Activated naive CD8-positive, alpha-beta T cell (primary cell): ENCODE results near the gene OR2W1.
A peak's percentile ranks its signal among the peaks of the same experiment; 100 is the strongest.

ENCODE experiments used
- H3K27ac Mint-ChIP-seq: one replicate; pipeline ENCODE4 v1.8.0; 2021; ENCODE audit warnings: mixed read lengths
- H3K27me3 Mint-ChIP-seq: one replicate; pipeline ENCODE4 v1.8.0; 2021; ENCODE audit warnings: mixed read lengths
- H3K36me3 Mint-ChIP-seq: one replicate; pipeline ENCODE4 v1.8.0; 2021; ENCODE audit warnings: mixed read lengths
- H3K4me1 Mint-ChIP-seq: one replicate; pipeline ENCODE4 v1.8.0; 2021; ENCODE audit warnings: low read depth, mixed read lengths
- H3K4me3 Mint-ChIP-seq: one replicate; pipeline ENCODE4 v1.8.0; 2021; ENCODE audit warnings: mild to moderate bottlenecking, mixed read lengths
- H3K9me3 Mint-ChIP-seq: one replicate; pipeline ENCODE4 v1.8.0; 2021; ENCODE audit warnings: low read depth, mixed read lengths

OR2W1 gene, protein sequence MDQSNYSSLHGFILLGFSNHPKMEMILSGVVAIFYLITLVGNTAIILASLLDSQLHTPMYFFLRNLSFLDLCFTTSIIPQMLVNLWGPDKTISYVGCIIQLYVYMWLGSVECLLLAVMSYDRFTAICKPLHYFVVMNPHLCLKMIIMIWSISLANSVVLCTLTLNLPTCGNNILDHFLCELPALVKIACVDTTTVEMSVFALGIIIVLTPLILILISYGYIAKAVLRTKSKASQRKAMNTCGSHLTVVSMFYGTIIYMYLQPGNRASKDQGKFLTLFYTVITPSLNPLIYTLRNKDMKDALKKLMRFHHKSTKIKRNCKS

DNA sequence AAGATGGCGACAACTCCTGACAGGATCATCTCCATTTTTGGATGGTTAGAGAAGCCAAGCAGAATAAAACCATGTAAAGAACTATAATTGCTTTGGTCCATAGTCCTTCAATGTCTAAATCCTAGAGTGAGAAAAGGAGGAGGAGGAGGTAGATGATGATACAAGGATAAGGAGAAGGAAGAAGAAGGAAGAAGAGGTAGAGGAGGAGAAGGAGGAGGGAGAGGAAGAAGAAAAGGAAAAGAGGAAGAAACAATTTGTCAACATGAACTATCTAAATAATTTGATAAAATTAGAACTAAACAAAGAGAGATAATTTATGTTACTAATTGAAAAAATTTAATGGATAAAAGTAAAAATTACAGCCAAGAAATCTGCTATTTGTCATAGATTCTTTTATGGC is at the start of gene OR2W1:
Gene OR2W1, minus strand, starts transcription at position 101 of the 400 bp plus-strand sequence. Its CDS starts 0 bp downstream, at position 101.
- no peaks in the 10 kb centered on the region for H3K36me3 Mint-ChIP-seq
- no peaks in the 10 kb centered on the region for H3K4me1 Mint-ChIP-seq
- no peak within 1 kb of the TSS for H3K4me3 Mint-ChIP-seq
- H3K27me3 Mint-ChIP-seq, result peaks cover 36% of the 10 kb centered on the region
- H3K9me3 Mint-ChIP-seq, result peaks cover 3% of the 10 kb centered on the region
- no peak within 1 kb of the TSS for H3K27ac Mint-ChIP-seq

DNA sequence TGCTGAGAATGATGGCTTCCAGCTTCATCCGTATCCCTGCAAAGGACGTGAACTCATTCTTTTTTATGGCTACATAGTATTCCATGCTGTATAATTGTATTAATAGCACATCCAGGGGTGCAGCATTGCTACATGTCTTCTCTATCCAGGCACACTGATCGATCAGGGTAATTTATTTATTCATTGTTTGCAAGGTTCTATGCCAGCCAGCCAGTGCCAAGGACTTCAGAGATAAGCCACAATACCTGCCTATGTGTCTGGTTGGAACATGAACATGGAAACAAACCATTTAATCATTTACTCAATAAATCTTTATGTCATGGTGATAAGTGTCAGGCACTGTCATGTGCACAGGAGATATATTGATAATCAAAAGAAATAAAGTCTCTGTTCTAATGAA is 48.0 kb upstream of the OR2W1 start:
- Mint-ChIP-seq H3K4me1 (no peaks in the 10 kb centered on the region), H3K36me3 (no peaks in the 10 kb centered on the region), H3K27me3 (peaks cover 19% of the 10 kb centered on the region), H3K9me3 (no peaks in the 10 kb centered on the region), H3K4me3 (no peak overlapping the region), H3K27ac (no peak overlapping the region)

DNA sequence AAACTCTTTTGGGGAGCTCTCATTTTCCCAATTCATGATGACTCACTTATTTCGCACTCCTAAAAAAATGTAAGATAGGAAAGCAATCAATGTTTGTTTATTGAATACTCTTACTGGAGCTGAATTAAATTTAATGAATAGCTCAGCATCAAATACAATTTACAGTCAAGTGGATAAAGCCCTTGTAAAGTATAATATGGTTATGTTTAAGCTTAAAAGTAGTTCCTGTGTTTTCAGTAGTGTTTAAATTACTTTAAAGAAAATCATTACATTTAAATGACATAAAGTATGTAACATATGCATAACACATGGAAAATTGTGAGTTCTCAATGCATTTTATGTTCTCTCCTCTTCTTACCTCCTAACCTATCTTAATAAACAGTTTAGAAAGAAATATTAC is 42.2 kb upstream of the OR2W1 start, which contains the start of gene OR2B3:
Gene OR2B3, minus strand, starts transcription at position 101 of the 400 bp plus-strand sequence. Its CDS starts 65 bp downstream, at position 36.
- Mint-ChIP-seq H3K4me1 (no peaks in the 10 kb centered on the region), H3K9me3 (no peaks in the 10 kb centered on the region), H3K36me3 (no peaks in the 10 kb centered on the region), H3K4me3 (no peak within 1 kb of the TSS), H3K27ac (no peak within 1 kb of the TSS), H3K27me3 (peaks cover 16% of the 10 kb centered on the region)

DNA sequence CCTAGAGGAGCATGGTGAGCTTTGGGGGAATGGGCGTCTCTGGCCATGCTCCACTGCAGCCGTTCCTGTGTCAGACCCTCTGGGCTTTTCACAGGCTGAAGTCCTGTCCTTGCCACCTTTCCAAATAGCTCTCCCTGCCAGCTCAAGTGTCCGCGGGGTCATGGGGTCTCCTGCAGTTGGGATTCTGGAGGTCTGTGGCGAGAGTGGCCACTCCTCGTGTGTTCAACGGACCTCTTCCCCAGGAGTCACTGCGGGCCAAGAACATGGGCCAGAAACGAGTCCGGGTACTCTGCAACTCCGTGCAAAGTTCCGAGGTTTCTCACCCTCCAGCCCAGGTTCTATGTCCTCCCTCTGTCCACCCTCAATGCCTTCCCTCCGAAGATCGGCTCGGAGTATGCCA is 37.5 kb upstream of the OR2W1 start:
- no peaks in the 10 kb centered on the region for H3K9me3 Mint-ChIP-seq
- H3K4me1 Mint-ChIP-seq, result peaks cover 4% of the 10 kb centered on the region
- no peak overlapping the region for H3K27ac Mint-ChIP-seq
- no peaks in the 10 kb centered on the region for H3K36me3 Mint-ChIP-seq
- H3K4me3 Mint-ChIP-seq, result no peak overlapping the region
- H3K27me3 Mint-ChIP-seq, result peaks cover 7% of the 10 kb centered on the region

DNA sequence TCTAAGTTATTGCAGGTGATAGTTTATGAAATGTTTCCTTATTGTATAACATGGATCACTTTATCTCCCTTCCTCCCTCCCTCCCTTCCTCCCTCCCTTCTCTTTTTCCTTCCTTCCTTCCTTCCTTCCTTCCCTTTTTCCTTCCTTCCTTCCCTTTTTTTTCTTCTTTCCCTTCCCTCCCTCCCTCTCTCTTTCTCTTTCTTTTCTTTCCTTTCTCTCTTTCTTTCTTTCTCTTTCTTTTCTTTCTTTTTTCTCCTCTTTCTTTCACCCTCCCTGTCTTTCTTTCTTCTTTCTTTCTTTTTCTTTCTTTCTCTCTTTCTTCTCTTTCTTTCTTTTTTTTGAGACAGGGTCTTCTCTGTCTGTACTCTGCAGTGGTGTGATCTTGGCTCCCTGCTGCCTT is 36.3 kb upstream of the OR2W1 start:
- Mint-ChIP-seq H3K27me3 (peaks cover 5% of the 10 kb centered on the region), H3K36me3 (no peaks in the 10 kb centered on the region), H3K9me3 (no peaks in the 10 kb centered on the region), H3K4me1 (peaks cover 4% of the 10 kb centered on the region), H3K27ac (no peak overlapping the region), H3K4me3 (no peak overlapping the region)

DNA sequence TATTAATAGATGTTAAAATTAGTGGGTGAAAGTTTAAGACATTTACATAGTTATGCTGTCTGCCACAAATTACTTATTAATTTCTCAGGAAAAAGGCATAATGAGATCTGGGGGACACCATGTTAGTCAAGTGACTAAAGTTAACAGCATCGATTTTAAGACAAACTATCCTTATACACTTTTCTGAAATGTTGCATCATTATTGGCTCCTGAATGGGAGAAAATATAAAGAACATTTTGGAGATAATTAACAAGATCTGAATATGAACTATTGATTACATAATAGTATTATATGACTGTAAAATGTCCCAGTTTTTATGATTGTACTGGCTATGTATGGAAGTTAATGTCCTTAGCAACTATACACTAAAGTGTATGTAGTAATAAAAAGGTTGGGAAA is 34.2 kb upstream of the OR2W1 start:
- H3K9me3 Mint-ChIP-seq, result no peaks in the 10 kb centered on the region

DNA sequence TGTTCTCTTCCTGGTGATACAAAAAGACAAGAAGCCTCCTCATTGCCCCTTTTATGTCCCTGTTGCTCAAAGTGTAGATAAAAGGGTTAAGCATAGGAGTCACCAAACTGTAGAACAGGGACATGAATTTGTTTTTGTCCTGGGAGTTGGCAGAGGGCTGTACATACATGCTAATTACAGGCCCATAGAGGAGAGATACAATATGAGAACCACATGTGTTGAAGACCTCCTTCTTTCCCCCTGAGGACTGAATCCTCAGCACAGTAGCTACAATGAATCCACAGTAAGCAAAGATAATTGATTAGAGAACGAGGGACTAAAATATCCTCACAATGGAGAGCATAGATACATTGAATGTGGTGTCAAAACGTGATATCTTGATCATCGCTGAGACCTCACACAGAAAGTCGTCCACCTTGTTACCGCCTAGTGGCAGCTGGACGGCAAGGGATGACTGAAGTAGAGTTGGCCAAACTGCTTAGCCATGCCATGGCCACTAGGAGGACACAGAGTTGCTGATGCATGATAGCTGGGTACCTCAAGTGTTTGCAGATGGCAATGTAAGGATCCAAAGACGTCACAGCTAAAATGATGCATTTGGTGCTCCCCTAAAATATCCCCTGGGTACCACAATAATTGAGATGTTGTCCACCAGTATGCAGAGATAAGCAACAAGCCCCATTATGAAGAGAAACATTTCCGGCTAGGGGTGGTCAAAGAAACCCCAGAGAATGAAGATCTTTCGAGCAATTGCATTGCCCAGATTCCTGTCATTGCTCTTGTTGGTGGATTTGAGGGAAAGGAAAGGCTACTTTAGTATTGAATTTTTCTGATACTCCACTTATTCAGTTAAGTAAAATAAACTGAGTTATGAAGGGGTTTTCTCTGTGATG is 27.1 kb upstream of the OR2W1 start:
- H3K4me3 Mint-ChIP-seq, result no peak overlapping the region
- H3K36me3 Mint-ChIP-seq, result peaks cover 4% of the 10 kb centered on the region
- H3K4me1 Mint-ChIP-seq, result no peaks in the 10 kb centered on the region
- peaks cover 5% of the 10 kb centered on the region for H3K9me3 Mint-ChIP-seq
- H3K27me3 Mint-ChIP-seq, result peaks cover 31% of the 10 kb centered on the region
- no peak overlapping the region for H3K27ac Mint-ChIP-seq

More for the DNA sequence above, 34.2 kb upstream of the OR2W1 start:
- no peak overlapping the region for H3K4me3 Mint-ChIP-seq
- no peak overlapping the region for H3K27ac Mint-ChIP-seq
- no peaks in the 10 kb centered on the region for H3K36me3 Mint-ChIP-seq
- peaks cover 3% of the 10 kb centered on the region for H3K27me3 Mint-ChIP-seq
- peaks cover 4% of the 10 kb centered on the region for H3K4me1 Mint-ChIP-seq

DNA sequence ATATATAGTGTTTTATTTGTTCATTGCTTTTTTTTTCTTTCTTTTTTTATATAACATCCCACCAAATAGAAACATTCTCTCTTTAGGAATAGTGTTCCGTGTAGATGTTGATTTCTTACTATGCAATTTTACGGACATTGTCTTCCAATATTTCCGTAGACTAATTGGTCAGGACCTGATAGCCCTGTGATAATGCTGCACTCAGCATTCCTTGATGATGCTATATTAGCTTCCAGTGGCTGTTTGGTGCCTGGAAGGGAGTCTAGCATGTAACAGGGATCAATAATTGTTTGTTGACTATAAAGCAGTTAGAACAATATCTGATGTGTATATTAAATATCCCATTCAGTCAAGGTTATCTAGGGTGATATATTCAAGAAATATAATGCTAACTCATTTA is 6.7 kb upstream of the OR2W1 start:
- no peak overlapping the region for H3K4me3 Mint-ChIP-seq
- H3K9me3 Mint-ChIP-seq, result no peaks in the 10 kb centered on the region
- H3K27me3 Mint-ChIP-seq, result peaks cover 30% of the 10 kb centered on the region
- H3K36me3 Mint-ChIP-seq, result no peaks in the 10 kb centered on the region
- H3K4me1 Mint-ChIP-seq, result no peaks in the 10 kb centered on the region
- no peak overlapping the region for H3K27ac Mint-ChIP-seq

DNA sequence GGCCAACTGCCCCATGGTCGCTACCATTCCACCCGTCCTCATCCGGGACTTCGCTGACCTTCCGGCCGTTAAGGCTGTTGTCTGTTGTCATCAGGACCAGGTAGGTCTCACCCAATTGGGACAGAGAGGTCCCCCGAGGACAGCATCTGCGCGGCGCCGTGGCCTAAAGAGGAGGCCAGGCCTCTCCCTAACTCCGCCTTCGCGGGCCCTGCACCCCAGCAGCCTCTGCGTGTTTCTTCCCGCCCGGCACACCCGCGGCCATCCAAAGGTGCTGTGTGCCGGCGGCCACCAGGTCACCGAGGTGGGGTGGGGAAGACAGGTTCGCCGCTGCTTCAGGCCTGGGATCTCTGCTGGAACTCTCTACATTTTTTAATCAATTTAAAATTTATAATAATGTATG is 9.0 kb downstream of the OR2W1 start:
- no peaks in the 10 kb centered on the region for H3K9me3 Mint-ChIP-seq
- peaks cover 22% of the 10 kb centered on the region for H3K27me3 Mint-ChIP-seq
- H3K4me3 Mint-ChIP-seq, result no peak overlapping the region
- no peaks in the 10 kb centered on the region for H3K36me3 Mint-ChIP-seq
- H3K27ac Mint-ChIP-seq, result no peak overlapping the region
- H3K4me1 Mint-ChIP-seq, result no peaks in the 10 kb centered on the region

DNA sequence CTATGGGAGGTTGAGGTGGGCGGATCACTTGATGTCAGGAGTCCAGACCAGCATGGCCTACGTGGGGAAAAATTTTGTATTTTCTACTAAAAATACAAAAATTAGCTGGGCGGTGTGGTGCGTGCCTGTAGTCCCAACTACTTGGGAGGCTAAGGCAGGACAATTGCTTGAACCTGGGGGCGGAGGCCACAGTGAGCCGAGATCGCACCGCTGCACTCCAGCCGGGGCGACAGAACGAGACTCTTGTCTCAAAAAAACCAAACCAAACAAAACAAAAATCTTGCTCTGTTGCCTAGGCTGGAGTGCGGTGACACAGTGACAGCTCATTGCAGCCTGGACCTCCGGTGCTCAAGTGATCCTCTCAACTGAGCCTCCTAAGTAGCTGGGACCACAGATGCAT is 16.2 kb downstream of the OR2W1 start:
- H3K4me3 Mint-ChIP-seq, result no peak overlapping the region
- no peaks in the 10 kb centered on the region for H3K36me3 Mint-ChIP-seq
- no peaks in the 10 kb centered on the region for H3K4me1 Mint-ChIP-seq
- no peaks in the 10 kb centered on the region for H3K9me3 Mint-ChIP-seq
- no peak overlapping the region for H3K27ac Mint-ChIP-seq
- peaks cover 34% of the 10 kb centered on the region for H3K27me3 Mint-ChIP-seq

DNA sequence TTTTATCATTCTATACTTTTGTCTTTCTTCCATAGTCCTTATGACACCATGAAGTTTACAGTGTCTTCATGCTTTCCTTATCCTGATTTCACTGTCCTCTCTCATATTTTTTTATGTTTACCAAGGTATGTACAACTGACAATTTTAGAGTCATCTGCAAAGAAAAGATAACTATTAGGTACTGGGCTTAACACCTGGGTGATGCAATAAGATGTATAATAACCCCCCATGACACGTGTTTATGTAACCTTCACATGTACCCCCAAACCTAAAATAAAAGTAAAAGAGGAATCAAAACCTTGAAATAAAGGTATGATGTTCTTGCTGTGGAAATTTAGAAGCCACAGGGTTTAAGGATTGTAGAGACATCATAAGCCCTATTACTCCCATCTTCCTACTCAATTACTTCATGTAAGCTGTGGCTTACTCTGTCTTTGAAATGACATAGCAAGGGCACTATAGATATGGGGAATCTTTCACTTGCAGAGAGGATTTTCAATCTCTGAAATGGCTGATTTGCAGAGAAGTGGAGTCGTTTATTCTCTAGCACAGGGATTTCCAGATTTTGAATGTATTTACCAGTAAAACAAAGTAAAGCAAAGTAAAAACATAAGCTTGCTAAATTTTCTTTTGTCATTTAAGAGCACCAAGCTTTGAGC is 18.9 kb downstream of the OR2W1 start:
- H3K4me3 Mint-ChIP-seq, result no peak overlapping the region
- H3K27ac Mint-ChIP-seq, result no peak overlapping the region
- H3K9me3 Mint-ChIP-seq, result no peaks in the 10 kb centered on the region
- H3K4me1 Mint-ChIP-seq, result no peaks in the 10 kb centered on the region
- H3K36me3 Mint-ChIP-seq, result peaks cover 2% of the 10 kb centered on the region
- peaks cover 41% of the 10 kb centered on the region for H3K27me3 Mint-ChIP-seq

DNA sequence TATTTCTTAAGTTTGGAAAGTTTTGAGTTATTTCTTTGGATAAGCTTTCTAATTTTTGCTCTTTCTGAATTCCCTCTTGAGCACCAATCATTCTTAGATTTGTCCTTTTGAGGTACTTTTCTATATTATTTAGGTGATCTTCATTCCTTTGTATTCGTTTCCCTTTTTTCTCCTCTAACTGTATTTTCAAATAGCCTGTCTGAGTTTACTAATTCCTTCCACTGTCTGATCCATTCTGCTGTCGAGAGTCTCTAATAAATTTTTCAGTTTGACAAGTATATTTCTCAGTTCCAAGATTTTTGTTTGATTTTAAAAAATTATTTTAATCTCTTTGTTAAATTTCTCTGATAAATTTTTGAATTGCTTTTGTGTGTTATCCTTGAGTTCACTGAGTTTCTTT is 23.5 kb downstream of the OR2W1 start:
- H3K4me3 Mint-ChIP-seq, result no peak overlapping the region
- peaks cover 27% of the 10 kb centered on the region for H3K27me3 Mint-ChIP-seq
- no peaks in the 10 kb centered on the region for H3K9me3 Mint-ChIP-seq
- peaks cover 2% of the 10 kb centered on the region for H3K36me3 Mint-ChIP-seq
- H3K4me1 Mint-ChIP-seq, result peaks cover 4% of the 10 kb centered on the region
- H3K27ac Mint-ChIP-seq, result no peak overlapping the region

DNA sequence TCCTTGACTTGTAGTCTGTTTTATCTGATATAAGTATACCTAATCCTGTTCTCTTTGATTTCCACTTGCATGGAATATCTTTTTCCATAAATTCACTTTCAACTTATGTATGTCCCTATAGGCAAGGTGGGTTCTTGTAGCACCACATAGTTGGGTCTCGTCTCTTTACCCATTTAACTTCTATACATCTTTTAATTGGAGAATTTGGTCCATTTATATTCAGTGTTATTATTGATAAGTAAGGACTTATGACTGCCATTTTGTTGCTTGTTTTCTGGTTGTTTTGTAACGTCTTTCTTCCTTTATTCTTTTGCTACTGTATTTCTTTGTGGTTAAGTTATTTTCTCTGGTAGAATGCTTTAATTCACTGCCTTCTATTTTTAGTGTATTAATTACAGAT is 25.3 kb downstream of the OR2W1 start:
- H3K9me3 Mint-ChIP-seq, result no peaks in the 10 kb centered on the region
- H3K4me3 Mint-ChIP-seq, result no peak overlapping the region
- peaks cover 2% of the 10 kb centered on the region for H3K36me3 Mint-ChIP-seq
- peaks cover 19% of the 10 kb centered on the region for H3K27me3 Mint-ChIP-seq
- no peak overlapping the region for H3K27ac Mint-ChIP-seq
- peaks cover 12% of the 10 kb centered on the region for H3K4me1 Mint-ChIP-seq

DNA sequence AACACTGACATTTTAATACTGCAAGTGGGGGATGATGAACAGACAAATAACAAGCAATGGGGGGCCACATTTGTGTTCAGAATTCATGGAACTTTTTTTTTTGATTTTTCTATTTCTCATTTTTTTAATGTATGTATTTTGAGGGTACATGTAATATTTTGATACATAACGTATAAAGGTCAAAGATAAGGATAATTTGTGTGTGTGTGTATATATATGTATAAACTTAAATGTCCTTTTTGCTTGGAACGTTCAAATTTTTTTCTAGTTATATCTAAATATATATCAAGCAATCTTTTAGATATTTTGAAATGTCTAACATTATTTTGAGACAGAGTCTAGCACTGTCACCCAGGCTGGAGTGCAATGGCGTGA is 27.6 kb downstream of the OR2W1 start:
- Mint-ChIP-seq H3K4me1 (peaks cover 12% of the 10 kb centered on the region), H3K36me3 (peaks cover 2% of the 10 kb centered on the region), H3K4me3 (no peak overlapping the region), H3K9me3 (no peaks in the 10 kb centered on the region), H3K27ac (peak overlapping the region; percentile 65), H3K27me3 (peaks cover 11% of the 10 kb centered on the region)
